ENCODE results near the gene MAN2A2. TPM values are rescaled to one million over a fixed set of nuclear protein-coding genes. Genes with fewer than 3 reads are reported as not detected.

The MAN2A2 gene
- total and polyA plus RNA-seq, 9 of the 15 experiments (the other 6 are each of a cell fraction or from before 2014, with no cell fraction given): 7.3 to 151 (median 43.4) TPM

- no peak for TF ChIP-seq SNIP1 (IDR thresholded peaks at IDR 0.05; ENCODE audit: low read depth)
- no peak for TF ChIP-seq NFRKB (IDR thresholded peaks at IDR 0.05; ENCODE audit: low read depth)
- no peak for TF ChIP-seq XRCC3 (IDR thresholded peaks at IDR 0.05)
- no peak for TF ChIP-seq CHD2 (IDR thresholded peaks at IDR 0.05; ENCODE audit: low read depth, low read length)
- no peak for TF ChIP-seq PRPF4 (IDR thresholded peaks at IDR 0.05; ENCODE audit: insufficient read depth, low read depth, low read length, poor library complexity, severe bottlenecking)
- no peak for TF ChIP-seq MTA1 (IDR thresholded peaks at IDR 0.05; ENCODE audit: borderline replicate concordance)
- no peak for TF ChIP-seq ZSCAN32 (CRISPR knock-in tag; IDR thresholded peaks at IDR 0.05)
- no peak for TF ChIP-seq TRIM28 (IDR thresholded peaks at IDR 0.05)
- no peak for TF ChIP-seq MAFK (IDR thresholded peaks at IDR 0.05; ENCODE audit: low read length)
- no peak for TF ChIP-seq ZNF347 (CRISPR knock-in tag; IDR thresholded peaks at IDR 0.05; ENCODE audit: low read depth)
- TF ChIP-seq MNT (conservative IDR thresholded peaks at IDR 0.05): peak in 1 of 2 experiments; percentile 49; a peak in 2 of 4 replicates
- peak; percentile 88 for TF ChIP-seq JUND (IDR thresholded peaks at IDR 0.05; ENCODE audit: borderline replicate concordance, low read depth, low read length)
- peak; percentile 78; the same call in 1 of the 3 replicates for TF ChIP-seq JUND (tag; IDR thresholded peaks at IDR 0.05; ENCODE audit: borderline replicate concordance, low read depth, low read length)
- TF ChIP-seq CEBPG (CRISPR knock-in tag; IDR thresholded peaks at IDR 0.05): no peak
- no peak for TF ChIP-seq CEBPG (tag; conservative IDR thresholded peaks at IDR 0.05 in 1 of 2, IDR thresholded peaks at IDR 0.05 in 1 of 2)
- no peak for TF ChIP-seq SRF (CRISPR knock-in tag; IDR thresholded peaks at IDR 0.05)
- no peak for TF ChIP-seq ATF6 (CRISPR knock-in tag; IDR thresholded peaks at IDR 0.05)
- TF ChIP-seq KLF13 (tag; IDR thresholded peaks at IDR 0.05; ENCODE audit: borderline replicate concordance, low read depth): no peak
- TF ChIP-seq ARID3A (IDR thresholded peaks at IDR 0.05; ENCODE audit: borderline replicate concordance, low read depth, low read length): no peak
Measured at GRCh38 chr15:90872486-90873184, 30.5 kb upstream of the MAN2A2 start (continued).
